Testis (tissue), 2 donors: ENCODE results near the gene C2CD4C.

Experiments
- POLR2A ChIP-seq: fragments of 450-650 bp; IDR thresholded peaks from one replicate; pipeline ENCODE4 v1.6.1; 2017; ENCODE audit warnings: antibody characterized with exemption, mild to moderate bottlenecking, moderate library complexity
- TF ChIP-seq, protein P1 (sequence below), 3 experiments: fragments of 450-650 bp in 2 of 3; fragments of 200-600 bp in 1 of 3; sonication (generic) in 1 of 3; IDR thresholded peaks; one replicate each; pipeline ENCODE4 v1.5.1; 2016 to 2019; ENCODE audit warnings: antibody characterized with exemption in 3 of 3, mild to moderate bottlenecking in 2 of 3, moderate library complexity in 1 of 3

DNA sequence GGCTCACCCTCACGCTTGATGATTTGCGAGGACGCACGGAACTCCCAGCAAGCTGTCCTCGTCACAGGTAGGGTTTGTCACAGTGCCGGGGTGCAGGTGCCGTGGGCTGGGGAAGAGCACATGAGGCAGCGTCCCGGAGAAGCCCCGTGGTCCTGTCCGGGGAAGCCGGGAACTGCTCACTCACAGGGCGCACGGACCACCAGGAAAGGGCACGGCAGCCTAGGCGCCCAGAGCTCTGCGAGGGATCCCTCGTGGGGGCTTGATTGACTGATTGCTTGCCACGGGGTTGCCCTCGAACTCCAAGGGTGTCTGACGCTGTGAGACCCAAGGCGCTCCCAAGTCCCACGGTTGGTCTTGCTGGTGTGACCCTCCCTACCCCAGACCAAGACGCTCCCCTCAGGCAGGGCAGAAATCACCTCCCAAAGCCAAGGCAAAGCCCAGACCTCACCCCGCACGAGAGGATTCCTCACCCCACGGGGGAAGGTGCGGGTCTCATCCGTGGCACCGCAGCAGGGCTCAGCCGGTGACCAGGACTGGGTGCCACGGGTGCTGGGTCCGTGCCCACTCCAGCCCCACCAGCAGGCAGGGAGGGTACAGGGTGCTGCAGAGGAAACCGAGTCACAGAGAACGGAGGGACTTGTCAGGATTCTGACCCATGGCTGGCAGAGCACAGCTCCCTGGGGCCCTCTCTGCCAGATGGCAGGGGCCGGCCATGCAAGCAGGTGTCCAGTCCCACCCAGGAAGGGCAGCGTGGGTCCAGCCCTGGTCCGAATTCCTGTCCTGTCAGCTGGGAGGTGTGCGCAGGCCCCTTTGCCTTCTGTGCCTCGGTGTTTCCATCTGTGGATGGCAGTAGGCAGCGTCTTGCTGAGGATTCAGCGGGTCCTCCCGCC, 7.7 kb downstream of the C2CD4C start:
- TF ChIP-seq POLR2A = no peak
- TF ChIP-seq, protein P1, sequence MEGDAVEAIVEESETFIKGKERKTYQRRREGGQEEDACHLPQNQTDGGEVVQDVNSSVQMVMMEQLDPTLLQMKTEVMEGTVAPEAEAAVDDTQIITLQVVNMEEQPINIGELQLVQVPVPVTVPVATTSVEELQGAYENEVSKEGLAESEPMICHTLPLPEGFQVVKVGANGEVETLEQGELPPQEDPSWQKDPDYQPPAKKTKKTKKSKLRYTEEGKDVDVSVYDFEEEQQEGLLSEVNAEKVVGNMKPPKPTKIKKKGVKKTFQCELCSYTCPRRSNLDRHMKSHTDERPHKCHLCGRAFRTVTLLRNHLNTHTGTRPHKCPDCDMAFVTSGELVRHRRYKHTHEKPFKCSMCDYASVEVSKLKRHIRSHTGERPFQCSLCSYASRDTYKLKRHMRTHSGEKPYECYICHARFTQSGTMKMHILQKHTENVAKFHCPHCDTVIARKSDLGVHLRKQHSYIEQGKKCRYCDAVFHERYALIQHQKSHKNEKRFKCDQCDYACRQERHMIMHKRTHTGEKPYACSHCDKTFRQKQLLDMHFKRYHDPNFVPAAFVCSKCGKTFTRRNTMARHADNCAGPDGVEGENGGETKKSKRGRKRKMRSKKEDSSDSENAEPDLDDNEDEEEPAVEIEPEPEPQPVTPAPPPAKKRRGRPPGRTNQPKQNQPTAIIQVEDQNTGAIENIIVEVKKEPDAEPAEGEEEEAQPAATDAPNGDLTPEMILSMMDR (IDR thresholded peaks at IDR 0.05) = no peak
